Stimulated activated naive CD4-positive, alpha-beta T cell (primary cell): ENCODE measurements around the gene NEK7.
"Not testable (repeated sequence)": the region's sequence is repeated elsewhere in the genome, so short reads cannot be mapped to it uniquely, and the experiment has no call there.

Experiments used
- DNase-seq, 6 experiments: peaks; one replicate each; lab custom pipeline; 2025; lab: John Stamatoyannopoulos, UW

Gene NEK7

GRCh38 chr1:198205016-198205684 lies 48.4 kb downstream of the NEK7 start:
- DNase-seq, result no peak

DNA sequence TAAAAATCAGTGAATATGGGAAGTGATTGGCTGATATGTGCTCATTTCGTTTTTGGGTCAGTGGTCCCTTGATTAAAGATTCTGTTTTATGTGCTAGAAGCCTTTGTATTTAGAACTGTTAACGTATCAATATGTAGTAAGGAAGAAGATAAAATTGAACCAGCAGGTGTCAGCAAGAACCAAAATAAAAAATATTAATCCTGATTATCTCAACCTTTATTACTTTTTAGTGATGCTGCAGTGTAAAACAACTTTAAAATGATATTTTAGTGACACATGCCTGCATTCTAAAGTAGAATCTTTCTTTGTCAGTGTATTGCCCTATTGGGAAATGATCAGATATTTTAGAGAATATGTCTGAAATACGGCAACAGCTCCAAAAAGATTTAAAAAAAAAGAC lies 49.5 kb downstream of the NEK7 start:
- DNase-seq, result no peak

DNA sequence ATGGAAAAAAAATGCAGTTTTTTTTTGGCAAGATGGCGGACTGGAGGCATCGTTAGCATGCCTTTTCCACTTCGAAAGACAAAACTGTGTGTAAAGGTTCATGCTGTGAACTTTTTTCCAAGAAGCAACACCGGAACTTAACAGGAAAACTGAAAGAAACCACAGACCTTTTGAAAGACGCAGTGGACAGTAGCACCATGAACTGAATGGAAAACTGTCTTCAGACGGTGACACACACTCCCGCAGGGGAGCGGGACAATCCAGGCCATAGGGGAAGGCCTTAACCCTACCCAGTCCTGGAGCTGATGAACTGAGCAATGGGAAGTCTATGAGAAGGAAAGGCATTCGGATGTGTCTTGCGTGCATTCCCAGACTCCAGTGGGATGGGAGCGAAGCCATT lies 54.9 kb downstream of the NEK7 start:
- no peak for DNase-seq

DNA sequence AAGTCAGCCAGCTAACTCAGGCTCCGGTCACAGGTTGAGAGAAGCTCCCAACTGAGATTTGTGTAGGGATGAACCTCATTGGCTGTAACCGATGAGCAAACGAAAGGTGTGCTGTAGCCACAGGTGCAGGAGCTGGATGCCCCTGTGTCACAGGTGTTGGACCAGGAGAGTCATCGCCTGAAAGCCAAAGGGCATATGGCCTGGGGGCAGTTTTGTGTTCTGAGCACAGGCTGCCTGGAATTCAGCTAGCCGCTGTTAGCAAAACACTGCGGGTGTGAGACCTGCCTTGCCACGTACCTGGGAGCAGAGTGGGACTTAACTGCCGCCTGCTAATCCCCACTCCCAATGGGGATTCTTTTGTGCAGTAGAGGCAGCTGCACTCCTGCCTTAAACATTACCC lies 55.3 kb downstream of the NEK7 start:
- no peak for DNase-seq

GRCh38 chr1:198212675-198213074 lies 55.9 kb downstream of the NEK7 start:
- no peak for DNase-seq

DNA sequence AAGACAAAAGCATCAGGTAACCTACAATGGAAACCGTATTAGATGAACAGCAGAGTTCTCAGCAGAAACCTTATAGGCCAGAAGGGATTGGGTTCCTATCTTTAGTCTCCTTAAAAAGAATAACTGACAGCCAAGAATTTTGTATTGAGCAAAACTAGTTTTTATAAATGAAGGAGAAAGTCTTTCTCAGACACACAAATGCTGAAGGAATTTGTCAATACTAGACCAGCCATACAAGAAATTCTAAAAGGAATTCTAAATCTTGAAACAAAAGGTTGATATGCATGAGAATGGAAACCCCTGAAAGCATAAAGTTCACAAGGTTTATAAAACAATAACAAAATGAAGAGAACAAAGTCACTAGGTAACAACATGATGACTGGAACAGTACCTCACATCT lies 58.1 kb downstream of the NEK7 start:
- no peak for DNase-seq

DNA sequence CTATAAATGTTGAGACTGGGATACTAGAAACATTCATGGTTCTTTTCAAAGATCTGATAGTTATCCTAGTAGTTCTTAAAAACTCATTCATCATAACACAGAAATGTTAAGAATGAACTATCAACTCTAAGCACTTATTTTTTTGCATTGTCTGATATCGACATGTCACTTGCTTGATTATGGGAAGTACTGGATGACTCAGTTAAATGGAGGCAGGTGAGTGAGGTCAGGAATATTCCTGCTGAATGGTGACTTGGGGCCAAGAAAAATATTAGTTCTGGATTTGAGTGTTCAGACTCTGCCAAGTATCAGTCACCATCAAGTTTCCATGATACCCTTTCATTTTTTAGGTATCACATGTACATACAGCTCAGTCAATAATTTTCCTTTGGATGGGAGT lies 63.6 kb downstream of the NEK7 start:
- no peak for DNase-seq

DNA sequence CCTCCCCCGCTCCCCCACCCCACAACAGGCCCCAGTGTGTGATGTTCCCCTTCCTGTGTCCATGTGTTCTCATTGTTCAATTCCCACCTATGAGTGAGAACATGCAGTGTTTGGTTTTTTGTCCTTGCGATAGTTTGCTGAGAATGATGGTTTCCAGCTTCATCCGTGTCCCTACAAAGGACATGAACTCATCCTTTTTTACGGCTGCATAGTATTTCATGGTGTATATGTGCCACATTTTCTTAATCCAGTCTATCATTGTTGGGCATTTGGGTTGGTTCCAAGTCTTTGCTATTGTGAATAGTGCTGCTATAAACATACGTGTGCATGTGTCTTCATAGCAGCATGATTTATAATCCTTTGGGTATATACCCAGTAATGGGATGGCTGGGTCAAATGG lies 70.2 kb downstream of the NEK7 start:
- not testable (repeated sequence) for DNase-seq

DNA sequence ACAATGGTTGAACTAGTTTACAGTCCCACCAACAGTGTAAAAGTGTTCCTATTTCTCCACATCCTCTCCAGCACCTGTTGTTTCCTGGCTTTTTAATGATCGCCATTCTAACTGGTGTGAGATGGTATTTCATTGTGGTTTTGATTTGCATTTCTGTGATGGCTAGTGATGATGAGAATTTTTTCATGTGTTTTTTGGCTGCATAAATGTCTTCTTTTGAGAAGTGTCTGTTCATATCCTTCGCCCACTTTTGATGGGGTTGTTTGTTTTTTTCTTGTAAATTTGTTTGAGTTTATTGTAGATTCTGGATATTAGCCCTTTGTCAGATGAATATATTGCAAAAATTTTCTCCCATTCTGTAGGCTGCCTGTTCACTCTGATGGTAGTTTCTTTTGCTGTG lies 70.7 kb downstream of the NEK7 start:
- DNase-seq, result not testable (repeated sequence)

- DNase-seq, result no peak
These were observed 72.1 kb downstream of the NEK7 start for GRCh38 chr1:198228925-198229324.

- no peak for DNase-seq
These were observed 75.0 kb downstream of the NEK7 start for GRCh38 chr1:198231779-198232178.

GRCh38 chr1:198232378-198232777 lies 75.6 kb downstream of the NEK7 start:
- DNase-seq, result no peak

GRCh38 chr1:198232940-198233675 lies 76.3 kb downstream of the NEK7 start:
- no peak for DNase-seq

DNA sequence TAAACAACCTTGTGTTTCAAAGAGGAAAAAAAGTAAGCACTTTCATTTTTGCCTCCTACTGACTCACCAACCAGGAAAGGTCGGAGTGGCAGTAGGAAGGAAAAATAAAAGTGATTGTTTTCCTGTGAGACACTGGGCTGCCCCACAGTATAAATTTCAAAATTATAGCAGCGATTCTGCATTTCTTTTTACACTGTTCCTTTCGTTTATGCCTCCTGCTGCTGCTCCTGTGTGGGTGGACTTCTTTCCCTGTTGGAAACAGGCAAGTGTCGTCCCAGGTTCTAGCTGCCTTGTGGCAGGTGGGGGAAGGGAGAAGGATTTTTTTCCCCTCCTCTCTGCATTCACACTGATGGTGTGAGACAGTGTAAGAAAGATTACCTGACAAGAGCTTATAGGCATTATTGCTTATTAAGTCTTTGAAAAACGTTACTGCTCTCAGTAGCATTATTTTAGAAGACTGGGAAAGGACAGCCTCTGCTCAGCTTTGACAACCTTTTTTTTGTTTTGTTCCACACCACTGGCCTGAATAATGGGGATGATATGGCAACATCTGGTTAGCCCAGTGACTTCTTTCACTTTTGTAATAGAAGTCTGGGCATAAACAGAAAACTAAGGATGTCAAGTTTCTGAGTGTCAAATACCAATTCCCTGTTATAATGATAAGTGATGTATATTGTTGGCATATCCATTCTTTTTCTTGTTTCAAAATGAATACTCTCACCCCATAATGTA lies 77.9 kb downstream of the NEK7 start:
- DNase-seq, result no peak

DNA sequence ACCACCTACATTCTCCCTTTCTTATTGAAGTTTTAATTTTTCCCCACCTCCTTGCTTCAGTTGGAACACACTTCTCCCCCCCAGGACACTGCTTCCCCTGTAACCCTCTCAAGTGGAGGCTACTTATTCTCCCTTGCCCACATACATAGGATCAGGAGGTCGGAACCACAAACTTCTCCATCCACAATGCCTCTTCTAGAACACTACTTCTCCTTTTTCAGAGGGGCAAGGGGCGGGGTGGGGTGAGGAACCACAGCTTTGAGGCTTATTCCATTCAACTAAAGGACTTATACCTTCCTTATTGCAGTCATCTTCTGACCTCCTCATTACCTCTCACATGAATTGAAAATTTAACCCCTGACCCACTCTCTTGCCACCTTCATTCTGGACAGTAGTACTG lies 81.3 kb downstream of the NEK7 start:
- DNase-seq, result no peak

- no peak for DNase-seq
These were observed 84.8 kb downstream of the NEK7 start for GRCh38 chr1:198241553-198241952.

GRCh38 chr1:198244772-198245171 lies 88.0 kb downstream of the NEK7 start:
- DNase-seq, result no peak

DNA sequence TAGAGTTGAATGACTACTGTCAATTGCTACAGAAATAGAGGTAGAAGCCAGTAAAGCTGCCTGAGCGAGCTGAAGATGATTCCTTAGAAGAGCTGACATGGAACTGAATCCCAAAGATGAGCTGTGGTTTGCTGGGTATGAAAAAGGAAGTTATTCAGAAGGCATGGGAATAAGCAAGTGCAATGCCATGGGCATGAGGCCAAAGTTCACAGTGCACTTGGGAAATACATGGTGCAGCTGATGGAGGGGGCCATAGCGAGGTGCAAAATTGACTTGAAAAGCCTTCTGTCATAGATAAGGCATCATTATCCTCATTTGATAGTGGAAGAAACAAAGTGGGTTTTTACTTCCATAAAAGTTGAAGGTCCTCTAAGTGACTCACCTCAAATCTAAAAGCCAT lies 88.6 kb downstream of the NEK7 start:
- no peak for DNase-seq

DNA sequence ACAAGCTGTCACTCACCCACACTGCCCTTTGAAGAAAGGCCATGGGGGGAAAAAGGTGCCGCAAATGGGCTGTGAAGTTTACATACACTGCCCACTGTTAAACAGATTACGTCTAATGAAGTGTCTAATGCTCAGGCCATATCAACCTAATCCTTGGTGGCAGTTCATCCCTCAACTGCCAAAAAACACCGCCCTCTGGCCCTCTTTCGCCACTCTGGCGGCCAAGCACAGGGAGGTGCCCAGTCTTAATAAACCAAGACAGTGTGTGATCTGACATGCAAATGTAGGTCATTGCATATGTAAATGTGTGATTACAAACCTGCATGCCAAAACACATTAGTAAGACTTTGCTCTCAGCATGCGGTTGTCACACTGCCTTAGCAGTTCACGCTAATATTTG lies 89.5 kb downstream of the NEK7 start:
- no peak for DNase-seq

GRCh38 chr1:198253259-198253658 lies 96.5 kb downstream of the NEK7 start:
- DNase-seq, result no peak

DNA sequence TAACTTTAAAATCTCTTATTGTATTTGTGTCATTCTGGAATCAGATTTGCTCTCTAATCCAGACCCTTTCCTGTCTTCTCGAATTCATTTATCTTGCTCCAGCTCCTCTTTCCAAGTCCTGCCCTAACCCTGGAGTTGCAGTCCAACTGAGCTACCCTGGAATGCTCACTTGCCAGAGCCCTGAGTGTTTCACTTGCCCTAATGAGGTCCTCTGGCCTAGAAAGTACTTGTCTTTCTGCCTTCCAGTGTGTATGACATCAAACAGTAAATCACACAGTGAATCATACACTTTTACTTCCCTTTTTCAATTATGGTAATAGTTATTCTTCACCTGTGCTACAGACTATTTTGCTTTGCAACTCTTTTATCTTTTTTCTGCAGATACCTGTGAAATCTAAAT lies 96.9 kb downstream of the NEK7 start:
- DNase-seq, result no peak

GRCh38 chr1:198254521-198254920 lies 97.7 kb downstream of the NEK7 start:
- no peak for DNase-seq

DNA sequence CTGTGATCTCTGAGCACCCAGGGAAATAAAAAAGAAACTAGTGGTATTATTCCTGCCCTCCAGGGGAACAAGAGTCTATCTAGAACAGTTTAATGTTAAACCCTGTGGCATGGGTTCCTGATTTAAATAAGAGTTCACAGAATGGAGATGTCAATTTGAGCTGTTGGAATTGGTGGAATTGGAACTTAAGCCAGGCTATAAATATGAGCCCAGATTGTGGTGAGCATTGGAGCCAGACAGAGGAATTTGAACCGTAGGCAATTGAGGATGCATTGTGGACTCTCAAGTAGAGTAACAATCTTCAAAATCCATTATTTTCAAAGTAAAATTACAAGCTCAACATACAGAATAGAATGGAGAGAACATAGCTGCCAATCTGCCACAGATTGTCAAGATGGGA lies 98.2 kb downstream of the NEK7 start:
- DNase-seq, result no peak
